HepG2 (cell line): Measurements from ENCODE around the gene SULT1C4. TPM values are rescaled to one million over a fixed set of nuclear protein-coding genes. Genes with fewer than 3 reads are reported as not detected.

ENCODE experiments used
- ATAC-seq: fragments of 200-7000 bp; cut with Tn5 transposase; 3 replicates; pipeline ENCODE4 v1.9.1; 2020; ENCODE audit warnings: mild to moderate bottlenecking, moderate library complexity
- BruUV-seq: library from RNA; stranded (reverse); fragments of 400-500 nt; replicated peaks from 2 replicates; lab custom pipeline; 2021; lab: Mats Ljungman, UMichigan
- CTCF ChIA-PET: fragments of 300-600 bp; formaldehyde crosslinking; extraction: SDS; loops from one replicate; lab custom pipeline; 2021; ENCODE audit warnings: low total read pairs, inconsistent platforms, low intra/inter-chr PET ratio; lab: Yijun Ruan, JAX
- POLR2A ChIA-PET: fragments of 350-600 bp; sonication (Branson Sonifier 250); formaldehyde crosslinking; loops from one replicate; lab custom pipeline; 2020; ENCODE audit warnings: antibody characterized with exemption, inconsistent platforms; lab: Yijun Ruan, JAX
- DNase-seq: peaks from one replicate; pipeline ENCODE4 v3.0.0-alpha.2; 2015; ENCODE audit warnings: low spot score
- FAIRE-seq: peaks from 3 replicates; lab custom pipeline; 2011; peaks lifted over from hg19 to GRCh38; lab: Jason Lieb, UNC
- H2AFZ ChIP-seq: one replicate; pipeline ENCODE4 v1.6.1; 2011; ENCODE audit warnings: low read length, inconsistent platforms
- H3K27ac ChIP-seq: fragments of 300-600 bp; 3 replicates; pipeline ENCODE4 v1.8.0; 2011; ENCODE audit warnings: mixed run types, mild to moderate bottlenecking, mixed read lengths, low read length, inconsistent platforms; ENCODE audit not compliant: insufficient read depth; ENCODE audit errors: extremely low read length
- H3K27me3 ChIP-seq, 2 experiments: fragments of 200-600 bp in 1 of 2; 2 replicates in 1 of 2; 3 replicates in 1 of 2; pipeline versions ENCODE4 v1.6.0 to v1.8.0; 2011; ENCODE audit warnings: low read length in 2 of 2, mild to moderate bottlenecking in 2 of 2, moderate library complexity in 2 of 2, inconsistent platforms in 1 of 2; ENCODE audit not compliant: insufficient read depth in 2 of 2, control insufficient read depth in 1 of 2
- H3K36me3 ChIP-seq, 2 experiments: fragments of 200-600 bp in 1 of 2; replicated peaks in 1 of 2; 2 replicates in 1 of 2; 3 replicates in 1 of 2; pipeline versions ENCODE4 v1.5.1 to v1.8.0; 2011; ENCODE audit warnings: low read length in 2 of 2, inconsistent platforms in 1 of 2; ENCODE audit not compliant: insufficient read depth in 2 of 2, control insufficient read depth in 1 of 2
- H3K4me1 ChIP-seq: 2 replicates; pipeline ENCODE4 v1.5.1; 2012; ENCODE audit warnings: low read length, inconsistent platforms; ENCODE audit not compliant: insufficient read depth
- H3K4me2 ChIP-seq: 2 replicates; pipeline ENCODE4 v1.6.0; 2011; ENCODE audit warnings: low read depth, low read length, inconsistent platforms
- H3K4me3 ChIP-seq, 3 experiments: fragments of 200-600 bp in 1 of 3; sonication (generic), shearing (Covaris generic) in 1 of 3; replicated peaks in 1 of 3; 2 replicates each; pipeline ENCODE4 v1.5.1; 2011 to 2016; ENCODE audit warnings: low read length in 3 of 3, inconsistent platforms in 2 of 3, low read depth in 2 of 3, mild to moderate bottlenecking in 2 of 3, control low read depth in 1 of 3, mixed read lengths in 1 of 3; ENCODE audit not compliant: insufficient read depth in 1 of 3
- H3K79me2 ChIP-seq: one replicate; pipeline ENCODE4 v1.6.1; 2011; ENCODE audit warnings: low read length, inconsistent platforms; ENCODE audit not compliant: insufficient read depth
- H3K9ac ChIP-seq: 2 replicates; pipeline ENCODE4 v1.6.0; 2011; ENCODE audit warnings: mild to moderate bottlenecking, low read depth, low read length, inconsistent platforms; ENCODE audit not compliant: insufficient read depth
- H3K9me3 ChIP-seq: 2 replicates; pipeline ENCODE4 v1.5.1; 2012; ENCODE audit warnings: mild to moderate bottlenecking, low read length
- H4K20me1 ChIP-seq: 2 replicates; pipeline ENCODE4 v1.6.0; 2011; ENCODE audit warnings: inconsistent platforms, mild to moderate bottlenecking, low read length, moderate library complexity; ENCODE audit not compliant: insufficient read depth
- ARID2 ChIP-seq: sonication (generic); formaldehyde crosslinking; IDR thresholded peaks from 2 replicates; pipeline ENCODE4 v1.8.1; 2022; ENCODE audit warnings: mild to moderate bottlenecking, missing genetic modification reagents, borderline replicate concordance
- BATF2 ChIP-seq: sonication (generic); formaldehyde crosslinking; IDR thresholded peaks from 2 replicates; pipeline ENCODE4 v1.8.0; 2022; ENCODE audit warnings: mild to moderate bottlenecking, missing genetic modification reagents, moderate library complexity
- GZF1 ChIP-seq: sonication (generic); formaldehyde crosslinking; IDR thresholded peaks from 2 replicates; pipeline ENCODE4 v1.5.1; 2020; ENCODE audit warnings: mild to moderate bottlenecking, missing genetic modification reagents
- ZNF562 ChIP-seq: sonication (generic); formaldehyde crosslinking; IDR thresholded peaks from 2 replicates; pipeline ENCODE4 v1.8.0; 2022; ENCODE audit warnings: missing genetic modification reagents, borderline replicate concordance
- ZXDC ChIP-seq: sonication (generic); formaldehyde crosslinking; IDR thresholded peaks from 2 replicates; pipeline ENCODE4 v1.5.0; 2020; ENCODE audit warnings: mild to moderate bottlenecking, missing genetic modification reagents
- WGBS: methylation state at CpG from one replicate; pipeline ENCODE4 v1.1.6; 2017; ENCODE audit warnings: low lambda C conversion rate; 5-methylcytosine and 5-hydroxymethylcytosine counted together
- in situ Hi-C: cut with HindIII; loops from 2 replicates; pipeline ENCODE4 v1.10.0; 2017; ENCODE audit warnings: low pct_unique_long_range_greater_than_20kb; ENCODE audit not compliant: extremely low pct_ligation_motif_present
- intact Hi-C: fragments of 100-400 bp; cut with micrococcal nuclease; formaldehyde crosslinking; loops from one replicate; pipeline ENCODE4 v1.10.0; 2022; ENCODE audit not compliant: unreplicated experiment
- polyA plus RNA-seq, 8 experiments: library from polyadenylated mRNA; depleted of rRNA in 3 of 8; stranded (reverse) in 7 of 8; unstranded in 1 of 8; fragments of >200 nt; fragmentation: Illumina TruSeq in 4 of 8; extraction: Trizol in 4 of 8; gene quantifications; 2 replicates each; pipeline versions ENCODE4 v1.2.1 to v1.2.3, GENCODE V29; 2011 to 2016; ENCODE audit warnings: low read depth in 4 of 8, missing spikeins in 1 of 8, mixed read lengths in 1 of 8; ENCODE audit not compliant: insufficient read depth in 1 of 8
- total RNA-seq, 5 experiments: library from RNA; depleted of rRNA; stranded (reverse); fragments of >200 nt; fragmentation: Illumina TruSeq; extraction: Trizol; gene quantifications; 2 replicates each; pipeline ENCODE4 v1.2.3, GENCODE V29; 2016; ENCODE audit warnings: low read depth in 1 of 5

The SULT1C4 gene
- total and polyA plus RNA-seq, 2 of the 13 experiments (the other 11 are each of a cell fraction or from before 2014, with no cell fraction given): 1.3 to 8.6 TPM

DNA sequence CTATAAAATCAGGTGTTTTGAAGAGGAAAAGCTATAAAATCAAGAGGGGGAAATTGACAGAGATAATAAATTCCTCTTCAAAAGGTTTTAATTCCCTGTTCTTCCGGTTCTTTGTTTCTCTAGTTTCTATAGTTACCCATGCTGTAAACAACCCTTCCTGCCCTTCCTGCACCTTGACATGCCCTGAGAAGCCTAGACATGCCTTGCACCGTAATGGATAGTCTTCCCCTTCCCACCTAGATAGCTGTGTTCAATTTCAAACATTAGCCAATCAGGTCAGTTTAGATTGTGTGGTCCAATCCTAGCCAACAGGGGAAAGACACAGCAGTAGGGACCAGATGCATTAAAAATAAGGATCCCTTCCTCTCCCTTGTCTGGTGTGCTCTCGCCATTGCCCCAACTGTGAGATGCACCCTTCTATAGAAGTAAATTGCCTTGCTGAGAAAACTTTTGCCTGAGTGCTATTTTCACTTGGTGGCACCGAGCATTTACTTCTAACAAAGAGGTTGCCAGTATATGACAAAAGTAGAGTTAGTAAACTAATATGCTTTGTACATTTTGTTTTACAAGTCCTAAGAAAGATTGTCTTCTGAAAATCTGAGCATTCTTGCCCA is 27.1 kb downstream of the SULT1C4 start:
- intact Hi-C loops: no loop called here
- ChIA-PET CTCF (no interaction called here), POLR2A (interaction anchor here (0.9 kb wide), 1 partner anchor 43 kb away, joined by 3 read pairs; no protein-coding TSS in a partner anchor)
- no peaks in the 10 kb centered on the region for H3K36me3 ChIP-seq
- H3K9ac ChIP-seq: no peak overlapping the region
- in situ Hi-C loops: no loop called here
- no peaks in the 10 kb centered on the region for H4K20me1 ChIP-seq
- no peak for DNase-seq
- H3K9me3 ChIP-seq: peaks cover 13% of the 10 kb centered on the region; the same call in 1 of the 2 replicates
- no peak for ATAC-seq
- no peak for FAIRE-seq
- no peaks in the 10 kb centered on the region for H3K79me2 ChIP-seq
- BruUV-seq: no TSS peak
- no peaks in the 10 kb centered on the region for H3K4me1 ChIP-seq
- TF ChIP-seq ARID2 (CRISPR knock-in tag) (no peak), ZXDC (CRISPR knock-in tag) (no peak), GZF1 (CRISPR knock-in tag) (no peak), BATF2 (CRISPR knock-in tag) (no peak), ZNF562 (CRISPR knock-in tag) (peak; percentile 58; the same call in 1 of the 2 replicates)
- WGBS: 20% methylated on average over 4 of the region's 4 CpGs
- H3K27ac ChIP-seq: no peak overlapping the region
- peaks cover 0 to 12% of the 10 kb centered on the region in 2 experiments; a peak in 1 of 5 replicates for H3K27me3 ChIP-seq
- no peak overlapping the region for H2AFZ ChIP-seq
- H3K4me2 ChIP-seq: no peak overlapping the region
- H3K4me3 ChIP-seq: no peak overlapping the region
